ENCODE results near the gene BIRC2.

The BIRC2 gene

GRCh38 chr11:102399189-102399588 lies 52.2 kb downstream of the BIRC2 start:
- DNase-seq (ENCODE audit: low read depth in 3 of 3, low spot score in 1 of 3), result no peak

- DNase-seq (ENCODE audit: low read depth in 3 of 3, low spot score in 1 of 3), result no peak
These were observed 53.6 kb downstream of the BIRC2 start for GRCh38 chr11:102400603-102401002.

DNA sequence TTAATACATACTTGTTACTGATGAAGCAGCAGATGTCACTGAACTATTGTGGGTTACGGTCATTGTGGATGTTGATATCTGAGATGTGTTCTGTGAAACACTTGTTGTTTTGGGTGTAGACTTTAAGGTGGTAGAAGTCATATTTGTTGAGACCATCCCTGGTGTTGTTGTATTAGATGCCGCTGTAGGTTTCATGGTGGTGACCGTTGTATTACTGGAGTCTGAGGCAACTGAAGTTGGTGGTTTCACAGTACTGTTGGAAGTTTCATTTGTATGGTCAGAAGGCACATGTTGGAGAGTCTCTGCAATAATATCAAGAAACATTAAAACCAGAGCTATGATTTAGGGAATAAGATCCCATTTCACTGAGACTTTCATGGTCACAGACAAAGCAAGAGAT lies 54.9 kb downstream of the BIRC2 start:
- no peak for DNase-seq (ENCODE audit: low read depth in 3 of 3, low spot score in 1 of 3)

- DNase-seq (ENCODE audit: low read depth in 3 of 3, low spot score in 1 of 3), result no peak
These were observed 55.5 kb downstream of the BIRC2 start for GRCh38 chr11:102402548-102402947.

DNA sequence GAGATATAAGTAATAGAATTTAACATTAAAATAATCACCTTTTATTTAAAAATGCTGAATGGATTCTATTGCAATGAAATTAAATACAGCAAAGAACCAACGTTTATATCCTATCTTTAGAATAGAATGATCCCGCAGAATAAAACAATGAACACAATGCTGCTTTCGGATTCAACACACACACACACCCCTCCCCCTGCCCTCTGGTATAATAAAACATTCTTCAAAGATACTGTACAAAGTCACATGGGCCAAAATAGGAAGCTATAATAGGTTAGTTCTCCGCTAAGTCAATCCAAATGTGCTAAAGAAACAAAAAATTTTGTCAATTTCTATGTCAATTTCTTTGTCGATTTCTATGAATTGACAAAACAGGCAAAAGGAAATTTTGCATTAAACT lies 58.5 kb downstream of the BIRC2 start:
- no peak for DNase-seq (ENCODE audit: low read depth in 3 of 3, low spot score in 1 of 3)

GRCh38 chr11:102406099-102406498 lies 59.1 kb downstream of the BIRC2 start:
- no peak for DNase-seq (ENCODE audit: low read depth in 3 of 3, low spot score in 1 of 3)

GRCh38 chr11:102407901-102408300 lies 60.9 kb downstream of the BIRC2 start:
- no peak for DNase-seq (ENCODE audit: low read depth in 3 of 3, low spot score in 1 of 3)

DNA sequence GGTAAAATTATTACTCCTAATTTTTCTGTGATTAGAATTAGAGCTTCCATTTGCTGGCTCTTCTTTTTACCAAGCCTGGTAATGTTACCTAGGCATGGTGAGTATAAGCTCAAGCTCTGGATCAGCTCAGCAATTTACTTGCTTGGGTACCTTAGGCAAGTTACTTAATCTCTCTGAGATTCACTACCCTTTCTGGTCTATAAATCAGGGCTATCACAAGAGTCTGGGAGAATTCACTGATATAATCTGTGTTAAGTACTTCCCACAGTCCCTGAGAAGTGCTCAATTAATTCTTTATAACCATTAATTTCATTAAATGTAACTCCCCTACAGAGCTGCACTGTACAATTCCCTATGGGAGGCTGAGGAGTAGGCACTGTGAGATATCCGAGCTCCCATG lies 61.3 kb downstream of the BIRC2 start:
- no peak for DNase-seq (ENCODE audit: low read depth in 3 of 3, low spot score in 1 of 3)

DNA sequence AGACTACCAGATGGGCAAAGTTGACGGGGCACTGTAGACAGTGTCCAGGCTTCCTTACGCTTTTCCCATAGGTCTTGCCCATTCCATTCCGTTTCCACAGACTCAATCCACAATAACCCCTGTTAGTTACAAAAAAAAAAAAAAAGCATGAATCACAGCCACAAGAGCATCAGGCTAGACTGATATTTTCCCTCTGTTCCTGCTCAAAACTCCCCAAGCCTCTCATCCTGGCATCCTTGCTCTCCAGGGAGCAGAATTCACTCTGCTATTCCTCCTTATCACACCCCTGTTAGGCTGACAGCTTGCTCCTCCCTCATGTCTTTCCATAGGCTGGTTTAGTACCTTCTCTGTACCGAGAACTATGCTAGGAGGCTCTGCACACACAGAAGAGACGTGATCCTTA lies 63.4 kb downstream of the BIRC2 start:
- no peak for DNase-seq (ENCODE audit: low read depth in 3 of 3, low spot score in 1 of 3)

GRCh38 chr11:102411142-102411541 lies 64.1 kb downstream of the BIRC2 start:
- no peak for DNase-seq (ENCODE audit: low read depth in 3 of 3, low spot score in 1 of 3)

DNA sequence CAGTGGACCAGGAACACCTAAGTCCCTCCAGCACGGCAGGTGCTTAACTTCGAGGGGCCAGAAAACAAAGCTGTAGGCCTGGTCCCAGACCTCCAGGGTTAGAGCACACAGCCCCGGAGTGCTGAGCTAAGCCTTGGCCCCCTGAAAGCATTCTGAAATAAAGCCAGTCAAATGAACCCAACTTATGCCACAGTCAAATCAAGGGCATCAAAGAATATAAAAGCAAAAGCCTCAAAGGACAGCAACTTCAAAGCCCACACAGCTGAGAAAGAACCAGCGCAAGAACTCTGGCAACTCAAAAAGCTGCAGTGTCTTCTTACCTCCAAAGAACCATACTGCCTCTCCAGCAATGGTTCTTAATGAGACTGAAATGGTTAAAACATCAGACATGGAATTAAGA lies 66.5 kb downstream of the BIRC2 start:
- DNase-seq (ENCODE audit: low read depth in 3 of 3, low spot score in 1 of 3), result no peak

- DNase-seq (ENCODE audit: low read depth in 3 of 3, low spot score in 1 of 3), result no peak
These were observed 67.5 kb downstream of the BIRC2 start for GRCh38 chr11:102414559-102414958.

GRCh38 chr11:102415304-102415916 lies 68.4 kb downstream of the BIRC2 start:
- DNase-seq (ENCODE audit: low read depth in 3 of 3, low spot score in 1 of 3), result no peak

- no peak for DNase-seq (ENCODE audit: low read depth in 3 of 3, low spot score in 1 of 3)
These were observed 70.0 kb downstream of the BIRC2 start for GRCh38 chr11:102416976-102417375.

DNA sequence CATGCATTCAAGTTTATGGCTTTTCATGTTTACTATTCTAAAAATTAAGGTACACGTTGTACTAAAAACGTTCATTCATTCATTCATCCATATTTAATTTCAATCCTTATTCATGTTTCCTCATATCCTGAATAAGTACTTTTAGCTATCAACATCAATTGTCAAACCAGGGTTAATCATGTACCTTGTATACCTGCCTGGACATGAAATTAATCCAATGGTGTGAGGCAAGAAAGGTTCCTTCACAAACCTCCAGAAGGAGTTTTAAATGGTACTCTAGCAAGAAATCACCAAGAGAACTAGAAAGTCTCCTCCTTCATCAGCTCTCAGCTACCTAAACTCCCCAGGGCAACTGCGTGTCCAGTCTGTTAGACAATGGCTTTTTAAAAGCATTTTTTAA lies 72.2 kb downstream of the BIRC2 start:
- no peak for DNase-seq (ENCODE audit: low read depth in 3 of 3, low spot score in 1 of 3)

GRCh38 chr11:102420547-102420946 lies 73.5 kb downstream of the BIRC2 start:
- no peak for DNase-seq (ENCODE audit: low read depth in 3 of 3, low spot score in 1 of 3)

GRCh38 chr11:102421261-102421660 lies 74.2 kb downstream of the BIRC2 start:
- DNase-seq (ENCODE audit: low read depth in 3 of 3, low spot score in 1 of 3), result no peak

DNA sequence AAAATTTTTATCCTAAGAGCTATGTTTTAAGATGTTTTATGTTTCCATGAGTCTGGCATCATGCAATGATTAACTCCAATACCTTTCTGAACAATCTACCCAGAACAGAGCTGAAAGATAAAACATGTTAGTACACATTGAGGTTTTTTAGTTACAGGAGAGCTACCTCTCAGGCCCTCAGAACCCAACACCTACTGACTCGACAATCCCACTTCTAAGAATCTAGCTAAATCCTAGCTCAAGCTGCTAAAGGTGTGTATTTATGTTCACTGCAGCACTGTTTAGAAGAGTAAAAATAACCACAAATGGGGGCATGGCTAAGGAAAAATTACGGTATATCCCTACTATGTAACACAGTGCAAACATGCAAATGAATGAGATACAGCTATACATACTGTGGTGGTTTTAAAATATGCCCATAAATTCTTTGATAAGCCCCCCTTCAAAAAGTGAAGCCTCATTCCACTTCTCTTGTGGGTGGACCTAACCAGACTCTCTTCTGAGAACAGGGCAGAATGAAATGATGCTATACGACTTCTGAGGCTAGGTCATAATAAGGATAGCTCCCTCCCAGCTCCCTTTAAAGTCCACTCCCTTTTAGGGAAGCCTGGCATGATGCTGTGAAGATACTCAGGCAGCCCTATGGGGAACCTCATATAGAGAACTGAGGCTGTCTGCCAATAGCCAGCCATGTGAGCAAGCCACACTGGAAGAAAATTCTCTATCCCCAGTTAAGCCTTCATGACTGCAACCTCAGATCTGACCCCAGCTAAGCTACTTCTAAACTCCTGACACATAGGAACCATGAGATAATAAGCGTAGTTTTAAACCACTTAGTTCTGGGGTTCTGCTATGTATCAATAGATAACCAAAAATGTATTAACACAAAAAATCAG lies 76.1 kb downstream of the BIRC2 start:
- no peak for DNase-seq (ENCODE audit: low read depth in 3 of 3, low spot score in 1 of 3)

GRCh38 chr11:102423936-102424335 lies 76.9 kb downstream of the BIRC2 start:
- no peak for DNase-seq (ENCODE audit: low read depth in 3 of 3, low spot score in 1 of 3)

- DNase-seq (ENCODE audit: low read depth in 3 of 3, low spot score in 1 of 3), result no peak
These were observed 79.0 kb downstream of the BIRC2 start for GRCh38 chr11:102426000-102426399.

DNA sequence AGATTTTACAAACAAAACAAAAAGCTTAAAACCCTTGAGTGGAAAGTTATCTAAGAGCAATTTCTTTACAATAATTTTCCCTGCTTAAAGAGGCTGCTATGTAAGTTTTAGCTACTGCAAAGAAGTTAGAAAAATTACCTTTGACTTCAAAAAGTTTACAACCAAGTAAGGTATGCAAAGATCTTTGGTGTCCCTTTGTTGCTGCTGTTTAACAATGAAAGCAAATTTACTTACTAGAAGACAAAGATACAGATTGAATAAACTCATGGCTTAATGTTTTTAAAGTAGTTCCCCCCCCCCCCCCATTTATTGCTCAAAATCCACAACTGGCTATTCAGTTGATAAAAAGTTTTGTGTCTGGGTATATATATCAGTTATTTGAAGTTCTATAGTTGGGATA lies 79.6 kb downstream of the BIRC2 start:
- DNase-seq (ENCODE audit: low read depth in 3 of 3, low spot score in 1 of 3), result no peak

DNA sequence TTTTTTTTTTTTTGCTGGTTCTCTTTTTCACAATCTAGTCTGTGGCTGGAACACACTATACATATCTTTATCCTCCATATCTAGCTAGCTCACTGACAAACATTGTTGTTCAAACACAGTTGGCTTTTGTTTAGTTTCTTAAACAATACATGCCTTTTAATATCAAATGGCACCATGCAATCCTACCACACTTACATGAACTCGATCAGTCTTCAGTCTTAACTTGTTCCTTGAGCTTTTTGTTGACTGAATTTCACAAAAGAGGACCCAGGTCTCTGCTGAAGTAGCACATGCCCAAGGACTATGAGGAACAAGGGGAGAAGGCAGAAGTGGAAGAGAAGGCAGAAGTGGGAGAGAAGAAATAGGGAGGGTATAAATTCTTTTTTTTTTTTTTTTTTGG lies 80.1 kb downstream of the BIRC2 start:
- DNase-seq (ENCODE audit: low read depth in 3 of 3, low spot score in 1 of 3), result no peak
